Glutamatergic neuron (in vitro differentiated cells): ENCODE measurements around the gene MOV10L1. TPM values are rescaled to one million over a fixed set of nuclear protein-coding genes. Genes with fewer than 3 reads are reported as not detected.

ENCODE experiments used
- DNase-seq: peaks from one replicate; pipeline ENCODE4 v3.0.0; 2022
- H3K27ac Mint-ChIP-seq: one replicate; pipeline ENCODE4 v1.8.0; 2020; ENCODE audit warnings: mild to moderate bottlenecking, mixed read lengths, inconsistent platforms; ENCODE audit not compliant: unreplicated experiment
- H3K27me3 Mint-ChIP-seq: one replicate; pipeline ENCODE4 v1.8.0; 2020; ENCODE audit warnings: mild to moderate bottlenecking, moderate library complexity, mixed read lengths, inconsistent platforms; ENCODE audit not compliant: unreplicated experiment
- H3K36me3 Mint-ChIP-seq: one replicate; pipeline ENCODE4 v1.8.0; 2020; ENCODE audit warnings: mild to moderate bottlenecking, mixed read lengths, inconsistent platforms; ENCODE audit not compliant: unreplicated experiment
- H3K4me1 Mint-ChIP-seq: one replicate; pipeline ENCODE4 v1.8.0; 2020; ENCODE audit warnings: mild to moderate bottlenecking, low read depth, mixed read lengths, inconsistent platforms; ENCODE audit not compliant: unreplicated experiment
- H3K4me3 Mint-ChIP-seq: one replicate; pipeline ENCODE4 v1.8.0; 2020; ENCODE audit warnings: mild to moderate bottlenecking, mixed read lengths, inconsistent platforms; ENCODE audit not compliant: unreplicated experiment
- H3K9me3 Mint-ChIP-seq: one replicate; pipeline ENCODE4 v1.8.0; 2020; ENCODE audit warnings: mild to moderate bottlenecking, moderate library complexity, mixed read lengths, inconsistent platforms; ENCODE audit not compliant: unreplicated experiment
- long read RNA-seq: library from polyadenylated mRNA; unstranded; transcript quantifications from one replicate; pipeline ENCODE4 v2.0.0, GENCODE V29; 2020; ENCODE audit not compliant: unreplicated experiment
- total RNA-seq: library from RNA; stranded (reverse); fragmentation: NEBNext Ultra II Directional; extraction: Animal tissue kit (Norgen Biotek cat#: 25700); gene quantifications from one replicate; pipeline ENCODE4 v1.2.1, GENCODE V29; 2021; ENCODE audit not compliant: unreplicated experiment
- TF ChIP-seq, protein P1 (sequence below): fragments of 200-600 bp; sonication (generic); IDR thresholded peaks from one replicate; pipeline ENCODE4 v1.5.0; 2021; ENCODE audit not compliant: partially characterized antibody, unreplicated experiment

The MOV10L1 gene
- 0.34 TPM for total RNA-seq
- long read RNA-seq: 0 reads

- peak; percentile 52 for DNase-seq
- H3K36me3 Mint-ChIP-seq: peaks cover 5% of the 10 kb centered on the region
Observed at GRCh38 chr22:50089682-50090411, at the start of gene MOV10L1. Gene MOV10L1 (plus strand): TSS chr22:50090006. CDS start chr22:50090089, 83 bp downstream.

DNA sequence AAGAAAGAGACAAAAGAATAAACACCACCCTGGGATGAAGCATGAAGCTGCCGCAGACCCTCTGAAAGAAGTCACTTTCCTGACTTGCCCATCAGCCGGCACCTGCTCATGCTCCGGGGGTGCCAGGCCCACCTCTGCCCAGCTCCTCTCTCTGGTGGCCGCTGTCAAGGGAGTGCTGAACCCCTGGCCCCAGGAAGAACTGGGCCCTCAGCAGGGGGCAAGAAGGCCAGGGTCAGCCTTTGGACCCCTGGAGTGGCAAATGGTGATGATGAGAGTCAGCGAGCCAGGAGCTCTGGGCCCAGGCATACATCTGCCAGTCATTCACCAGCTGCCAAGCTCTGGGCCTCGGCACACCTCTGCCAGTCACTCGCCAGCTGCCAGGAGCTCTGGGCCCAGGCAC is 49.1 kb upstream of the MOV10L1 start:
- Mint-ChIP-seq H3K27me3 (peaks cover 8% of the 10 kb centered on the region), H3K9me3 (peaks cover 8% of the 10 kb centered on the region), H3K4me3 (no peak overlapping the region), H3K36me3 (peaks cover 11% of the 10 kb centered on the region), H3K27ac (no peak overlapping the region), H3K4me1 (no peaks in the 10 kb centered on the region)
- TF ChIP-seq, protein P1, sequence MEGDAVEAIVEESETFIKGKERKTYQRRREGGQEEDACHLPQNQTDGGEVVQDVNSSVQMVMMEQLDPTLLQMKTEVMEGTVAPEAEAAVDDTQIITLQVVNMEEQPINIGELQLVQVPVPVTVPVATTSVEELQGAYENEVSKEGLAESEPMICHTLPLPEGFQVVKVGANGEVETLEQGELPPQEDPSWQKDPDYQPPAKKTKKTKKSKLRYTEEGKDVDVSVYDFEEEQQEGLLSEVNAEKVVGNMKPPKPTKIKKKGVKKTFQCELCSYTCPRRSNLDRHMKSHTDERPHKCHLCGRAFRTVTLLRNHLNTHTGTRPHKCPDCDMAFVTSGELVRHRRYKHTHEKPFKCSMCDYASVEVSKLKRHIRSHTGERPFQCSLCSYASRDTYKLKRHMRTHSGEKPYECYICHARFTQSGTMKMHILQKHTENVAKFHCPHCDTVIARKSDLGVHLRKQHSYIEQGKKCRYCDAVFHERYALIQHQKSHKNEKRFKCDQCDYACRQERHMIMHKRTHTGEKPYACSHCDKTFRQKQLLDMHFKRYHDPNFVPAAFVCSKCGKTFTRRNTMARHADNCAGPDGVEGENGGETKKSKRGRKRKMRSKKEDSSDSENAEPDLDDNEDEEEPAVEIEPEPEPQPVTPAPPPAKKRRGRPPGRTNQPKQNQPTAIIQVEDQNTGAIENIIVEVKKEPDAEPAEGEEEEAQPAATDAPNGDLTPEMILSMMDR: no peak
- no peak for DNase-seq

More at GRCh38 chr22:50089682-50090411, at the start of gene MOV10L1:
- peaks cover 6% of the 10 kb centered on the region for H3K9me3 Mint-ChIP-seq
- H3K4me1 Mint-ChIP-seq: no peaks in the 10 kb centered on the region
- TF ChIP-seq, protein P1: no peak
- H3K27me3 Mint-ChIP-seq: peaks cover 5% of the 10 kb centered on the region
- no peak within 1 kb of the TSS for H3K27ac Mint-ChIP-seq
- no peak within 1 kb of the TSS for H3K4me3 Mint-ChIP-seq

DNA sequence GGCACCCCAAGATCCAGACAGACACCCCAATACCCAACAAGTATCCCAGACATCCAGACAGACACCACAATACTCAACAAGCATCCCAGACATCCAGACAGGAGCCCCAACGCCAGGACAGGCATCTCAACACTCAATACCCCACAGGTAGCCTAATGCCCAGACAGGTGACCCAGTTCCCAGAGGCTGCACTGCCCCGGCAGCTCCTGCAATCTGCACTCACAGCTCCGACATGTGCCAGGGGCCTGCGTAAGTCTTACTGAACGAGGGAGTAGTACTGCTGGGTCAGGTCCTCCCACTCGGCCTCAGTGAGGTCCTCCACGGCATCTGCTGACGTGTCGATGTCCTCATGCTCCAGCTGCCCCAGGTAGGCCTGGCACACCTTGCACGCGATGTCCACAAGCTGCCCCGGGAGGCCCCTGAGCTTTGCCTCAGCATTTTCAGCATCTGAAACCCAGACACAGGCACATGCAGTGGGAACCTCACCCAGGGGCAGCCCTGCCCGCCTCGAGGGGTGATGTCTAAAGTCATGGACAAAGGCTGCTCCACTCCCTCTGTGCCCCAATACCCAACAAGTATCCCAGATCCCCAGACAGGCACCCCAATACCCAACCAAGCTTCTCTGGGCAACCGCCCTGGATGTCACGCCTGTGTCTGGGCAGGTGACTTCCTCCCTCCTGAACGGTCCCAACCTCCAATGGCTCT is 48.3 kb upstream of the MOV10L1 start:
- DNase-seq: no peak
- TF ChIP-seq, protein P1: no peak
- H3K36me3 Mint-ChIP-seq: peaks cover 11% of the 10 kb centered on the region
- no peak overlapping the region for H3K4me3 Mint-ChIP-seq
- H3K27ac Mint-ChIP-seq: no peak overlapping the region
- H3K4me1 Mint-ChIP-seq: no peaks in the 10 kb centered on the region
- H3K9me3 Mint-ChIP-seq: peaks cover 8% of the 10 kb centered on the region
- H3K27me3 Mint-ChIP-seq: peaks cover 8% of the 10 kb centered on the region

DNA sequence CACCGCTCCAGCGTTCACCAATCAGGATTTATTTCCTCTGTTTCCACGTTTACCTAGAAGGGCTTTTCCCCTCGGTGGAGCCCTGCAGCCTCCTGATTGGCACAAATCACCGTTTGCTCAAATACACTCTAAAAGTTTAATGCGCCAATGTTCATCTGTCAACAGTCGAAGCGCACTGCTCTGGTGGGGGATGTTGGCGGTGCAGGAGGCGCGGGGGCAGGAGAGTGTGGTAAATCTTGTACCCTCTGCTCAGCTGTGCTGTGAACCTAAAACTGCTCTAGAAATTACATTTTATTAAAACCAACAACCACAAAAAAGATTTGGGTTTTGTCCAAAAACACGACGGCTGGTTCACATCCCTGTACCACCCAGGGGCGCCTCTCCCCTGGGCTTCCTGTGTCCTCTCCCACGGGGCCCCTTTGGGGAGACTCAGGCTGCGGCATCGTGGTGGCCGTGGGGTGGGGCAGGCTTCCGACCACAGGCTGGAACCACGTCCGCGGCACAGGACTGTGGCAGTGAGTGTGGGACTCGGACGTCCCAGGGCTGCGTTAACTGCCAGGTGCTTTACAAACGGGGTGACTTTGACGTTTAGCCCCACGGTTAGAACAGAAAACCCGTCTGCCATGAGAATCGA is 45.2 kb upstream of the MOV10L1 start:
- TF ChIP-seq, protein P1: no peak
- Mint-ChIP-seq H3K36me3 (peaks cover 11% of the 10 kb centered on the region), H3K27me3 (peaks cover 6% of the 10 kb centered on the region), H3K4me3 (no peak overlapping the region), H3K9me3 (peaks cover 4% of the 10 kb centered on the region), H3K4me1 (no peaks in the 10 kb centered on the region), H3K27ac (no peak overlapping the region)
- no peak for DNase-seq
